Left renal cortex interstitium (tissue), 4 donors: Measurements from ENCODE around the gene DHRS3. TPM values are rescaled to one million over a fixed set of nuclear protein-coding genes. Genes with fewer than 3 reads are reported as not detected.

Experiments
- DNase-seq, 4 donors: peaks; one replicate each; pipeline ENCODE4 v3.0.0-alpha.2; 2013; ENCODE audit warnings: low read depth in 4 of 4, low spot score in 2 of 4, missing footprints in 1 of 4
- polyA plus RNA-seq, 4 donors: library from polyadenylated mRNA; unstranded; fragments of 120-200 nt; gene quantifications; one replicate each; pipeline ENCODE4 v1.2.1, GENCODE V29; 2013; ENCODE audit not compliant: insufficient read length in 4 of 4

The DHRS3 gene
- polyA plus RNA-seq, 4 donors = 74.3 to 101 (median 86.1) TPM

GRCh38 chr1:12556368-12556930, 61.6 kb downstream of the DHRS3 start:
- peak in 1 of 4 donors; percentile 72 for DNase-seq

GRCh38 chr1:12555411-12556367, 62.3 kb downstream of the DHRS3 start:
- no peak for DNase-seq

GRCh38 chr1:12554521-12555305, 63.3 kb downstream of the DHRS3 start:
- no peak for DNase-seq

GRCh38 chr1:12553963-12554362, 64.0 kb downstream of the DHRS3 start:
- DNase-seq = no peak

GRCh38 chr1:12552951-12553921, 64.8 kb downstream of the DHRS3 start:
- DNase-seq = no peak

- no peak for DNase-seq
Measured at GRCh38 chr1:12552111-12552888, 65.7 kb downstream of the DHRS3 start.

- DNase-seq = no peak
Measured at GRCh38 chr1:12551584-12551983, 66.4 kb downstream of the DHRS3 start.

- DNase-seq = peak in 2 of 4 donors; percentile 55 to 56
Measured at GRCh38 chr1:12549460-12550349, 68.3 kb downstream of the DHRS3 start.

- DNase-seq = no peak
Measured at GRCh38 chr1:12548973-12549459, 69.0 kb downstream of the DHRS3 start.

GRCh38 chr1:12548279-12548972, 69.6 kb downstream of the DHRS3 start:
- no peak for DNase-seq

GRCh38 chr1:12547586-12548225, 70.3 kb downstream of the DHRS3 start:
- DNase-seq = no peak

- no peak for DNase-seq
Measured at GRCh38 chr1:12546771-12547585, 71.0 kb downstream of the DHRS3 start.

GRCh38 chr1:12544992-12545391, 73.0 kb downstream of the DHRS3 start:
- DNase-seq = no peak

GRCh38 chr1:12544357-12544756, 73.7 kb downstream of the DHRS3 start:
- no peak for DNase-seq

- no peak for DNase-seq
Measured at GRCh38 chr1:12543740-12544154, 74.3 kb downstream of the DHRS3 start.
